ENCODE measurements around the gene PPP1R1A. TPM values are rescaled to one million over a fixed set of nuclear protein-coding genes. Genes with fewer than 3 reads are reported as not detected.

Gene PPP1R1A
- total and polyA plus RNA-seq, 9 of the 15 experiments (the other 6 are each of a cell fraction or from before 2014, with no cell fraction given), result not detected

DNA sequence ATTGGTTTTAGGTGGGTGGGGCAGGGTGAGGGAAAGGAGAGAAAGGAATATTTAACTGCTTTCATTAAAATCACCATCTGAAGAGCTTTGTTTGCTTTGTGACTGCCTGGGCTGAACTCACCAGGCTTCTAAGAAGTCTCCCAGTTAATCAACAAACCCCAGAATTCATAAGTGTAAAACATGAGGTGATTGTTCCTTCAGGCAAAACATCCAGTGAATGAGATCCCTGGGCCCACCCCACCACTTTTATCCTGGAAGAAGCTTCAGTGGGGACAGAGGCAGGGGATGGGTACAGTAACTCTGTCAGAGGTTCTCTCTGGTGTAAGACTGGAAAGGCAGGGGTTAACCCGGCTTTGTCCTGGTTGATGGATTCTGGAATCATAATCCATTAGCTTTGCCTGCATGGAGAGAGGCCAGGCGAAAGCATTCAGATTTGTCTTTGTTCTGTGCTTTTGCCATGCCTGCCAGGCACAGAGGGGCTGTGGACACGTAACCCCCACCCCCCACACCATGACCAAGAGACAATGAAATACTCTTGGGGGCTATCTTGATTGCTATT lies 22.4 kb downstream of the PPP1R1A start:
- FAIRE-seq (no peak), ATAC-seq (no peak)
- POLR2A ChIA-PET, result interaction anchor here (0.6 to 1.3 kb wide), 3 partner anchors 8 to 10 kb away, joined by 3 to 4 read pairs (median 4); no protein-coding TSS in a partner anchor
- no peak for TF ChIP-seq PHF8 (IDR thresholded peaks at IDR 0.05; ENCODE audit: borderline replicate concordance, low read length)
- TF ChIP-seq, protein P1, sequence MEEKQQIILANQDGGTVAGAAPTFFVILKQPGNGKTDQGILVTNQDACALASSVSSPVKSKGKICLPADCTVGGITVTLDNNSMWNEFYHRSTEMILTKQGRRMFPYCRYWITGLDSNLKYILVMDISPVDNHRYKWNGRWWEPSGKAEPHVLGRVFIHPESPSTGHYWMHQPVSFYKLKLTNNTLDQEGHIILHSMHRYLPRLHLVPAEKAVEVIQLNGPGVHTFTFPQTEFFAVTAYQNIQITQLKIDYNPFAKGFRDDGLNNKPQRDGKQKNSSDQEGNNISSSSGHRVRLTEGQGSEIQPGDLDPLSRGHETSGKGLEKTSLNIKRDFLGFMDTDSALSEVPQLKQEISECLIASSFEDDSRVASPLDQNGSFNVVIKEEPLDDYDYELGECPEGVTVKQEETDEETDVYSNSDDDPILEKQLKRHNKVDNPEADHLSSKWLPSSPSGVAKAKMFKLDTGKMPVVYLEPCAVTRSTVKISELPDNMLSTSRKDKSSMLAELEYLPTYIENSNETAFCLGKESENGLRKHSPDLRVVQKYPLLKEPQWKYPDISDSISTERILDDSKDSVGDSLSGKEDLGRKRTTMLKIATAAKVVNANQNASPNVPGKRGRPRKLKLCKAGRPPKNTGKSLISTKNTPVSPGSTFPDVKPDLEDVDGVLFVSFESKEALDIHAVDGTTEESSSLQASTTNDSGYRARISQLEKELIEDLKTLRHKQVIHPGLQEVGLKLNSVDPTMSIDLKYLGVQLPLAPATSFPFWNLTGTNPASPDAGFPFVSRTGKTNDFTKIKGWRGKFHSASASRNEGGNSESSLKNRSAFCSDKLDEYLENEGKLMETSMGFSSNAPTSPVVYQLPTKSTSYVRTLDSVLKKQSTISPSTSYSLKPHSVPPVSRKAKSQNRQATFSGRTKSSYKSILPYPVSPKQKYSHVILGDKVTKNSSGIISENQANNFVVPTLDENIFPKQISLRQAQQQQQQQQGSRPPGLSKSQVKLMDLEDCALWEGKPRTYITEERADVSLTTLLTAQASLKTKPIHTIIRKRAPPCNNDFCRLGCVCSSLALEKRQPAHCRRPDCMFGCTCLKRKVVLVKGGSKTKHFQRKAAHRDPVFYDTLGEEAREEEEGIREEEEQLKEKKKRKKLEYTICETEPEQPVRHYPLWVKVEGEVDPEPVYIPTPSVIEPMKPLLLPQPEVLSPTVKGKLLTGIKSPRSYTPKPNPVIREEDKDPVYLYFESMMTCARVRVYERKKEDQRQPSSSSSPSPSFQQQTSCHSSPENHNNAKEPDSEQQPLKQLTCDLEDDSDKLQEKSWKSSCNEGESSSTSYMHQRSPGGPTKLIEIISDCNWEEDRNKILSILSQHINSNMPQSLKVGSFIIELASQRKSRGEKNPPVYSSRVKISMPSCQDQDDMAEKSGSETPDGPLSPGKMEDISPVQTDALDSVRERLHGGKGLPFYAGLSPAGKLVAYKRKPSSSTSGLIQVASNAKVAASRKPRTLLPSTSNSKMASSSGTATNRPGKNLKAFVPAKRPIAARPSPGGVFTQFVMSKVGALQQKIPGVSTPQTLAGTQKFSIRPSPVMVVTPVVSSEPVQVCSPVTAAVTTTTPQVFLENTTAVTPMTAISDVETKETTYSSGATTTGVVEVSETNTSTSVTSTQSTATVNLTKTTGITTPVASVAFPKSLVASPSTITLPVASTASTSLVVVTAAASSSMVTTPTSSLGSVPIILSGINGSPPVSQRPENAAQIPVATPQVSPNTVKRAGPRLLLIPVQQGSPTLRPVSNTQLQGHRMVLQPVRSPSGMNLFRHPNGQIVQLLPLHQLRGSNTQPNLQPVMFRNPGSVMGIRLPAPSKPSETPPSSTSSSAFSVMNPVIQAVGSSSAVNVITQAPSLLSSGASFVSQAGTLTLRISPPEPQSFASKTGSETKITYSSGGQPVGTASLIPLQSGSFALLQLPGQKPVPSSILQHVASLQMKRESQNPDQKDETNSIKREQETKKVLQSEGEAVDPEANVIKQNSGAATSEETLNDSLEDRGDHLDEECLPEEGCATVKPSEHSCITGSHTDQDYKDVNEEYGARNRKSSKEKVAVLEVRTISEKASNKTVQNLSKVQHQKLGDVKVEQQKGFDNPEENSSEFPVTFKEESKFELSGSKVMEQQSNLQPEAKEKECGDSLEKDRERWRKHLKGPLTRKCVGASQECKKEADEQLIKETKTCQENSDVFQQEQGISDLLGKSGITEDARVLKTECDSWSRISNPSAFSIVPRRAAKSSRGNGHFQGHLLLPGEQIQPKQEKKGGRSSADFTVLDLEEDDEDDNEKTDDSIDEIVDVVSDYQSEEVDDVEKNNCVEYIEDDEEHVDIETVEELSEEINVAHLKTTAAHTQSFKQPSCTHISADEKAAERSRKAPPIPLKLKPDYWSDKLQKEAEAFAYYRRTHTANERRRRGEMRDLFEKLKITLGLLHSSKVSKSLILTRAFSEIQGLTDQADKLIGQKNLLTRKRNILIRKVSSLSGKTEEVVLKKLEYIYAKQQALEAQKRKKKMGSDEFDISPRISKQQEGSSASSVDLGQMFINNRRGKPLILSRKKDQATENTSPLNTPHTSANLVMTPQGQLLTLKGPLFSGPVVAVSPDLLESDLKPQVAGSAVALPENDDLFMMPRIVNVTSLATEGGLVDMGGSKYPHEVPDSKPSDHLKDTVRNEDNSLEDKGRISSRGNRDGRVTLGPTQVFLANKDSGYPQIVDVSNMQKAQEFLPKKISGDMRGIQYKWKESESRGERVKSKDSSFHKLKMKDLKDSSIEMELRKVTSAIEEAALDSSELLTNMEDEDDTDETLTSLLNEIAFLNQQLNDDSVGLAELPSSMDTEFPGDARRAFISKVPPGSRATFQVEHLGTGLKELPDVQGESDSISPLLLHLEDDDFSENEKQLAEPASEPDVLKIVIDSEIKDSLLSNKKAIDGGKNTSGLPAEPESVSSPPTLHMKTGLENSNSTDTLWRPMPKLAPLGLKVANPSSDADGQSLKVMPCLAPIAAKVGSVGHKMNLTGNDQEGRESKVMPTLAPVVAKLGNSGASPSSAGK (IDR thresholded peaks at IDR 0.05), result no peak
- TF ChIP-seq BRF1 (IDR thresholded peaks at IDR 0.05; ENCODE audit: borderline replicate concordance, extremely low read depth, insufficient read length), result no peak
- TF ChIP-seq ZNF347 (CRISPR knock-in tag; IDR thresholded peaks at IDR 0.05; ENCODE audit: low read depth), result no peak
- TF ChIP-seq NEUROD1 (IDR thresholded peaks at IDR 0.05; ENCODE audit: borderline replicate concordance, low read depth, low read length, partially characterized antibody), result no peak
- TF ChIP-seq, protein P2, sequence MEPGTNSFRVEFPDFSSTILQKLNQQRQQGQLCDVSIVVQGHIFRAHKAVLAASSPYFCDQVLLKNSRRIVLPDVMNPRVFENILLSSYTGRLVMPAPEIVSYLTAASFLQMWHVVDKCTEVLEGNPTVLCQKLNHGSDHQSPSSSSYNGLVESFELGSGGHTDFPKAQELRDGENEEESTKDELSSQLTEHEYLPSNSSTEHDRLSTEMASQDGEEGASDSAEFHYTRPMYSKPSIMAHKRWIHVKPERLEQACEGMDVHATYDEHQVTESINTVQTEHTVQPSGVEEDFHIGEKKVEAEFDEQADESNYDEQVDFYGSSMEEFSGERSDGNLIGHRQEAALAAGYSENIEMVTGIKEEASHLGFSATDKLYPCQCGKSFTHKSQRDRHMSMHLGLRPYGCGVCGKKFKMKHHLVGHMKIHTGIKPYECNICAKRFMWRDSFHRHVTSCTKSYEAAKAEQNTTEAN (CRISPR knock-in tag; IDR thresholded peaks at IDR 0.05), result no peak
- no peak for TF ChIP-seq MCM7 (IDR thresholded peaks at IDR 0.05)

More for the DNA sequence above, 22.4 kb downstream of the PPP1R1A start:
- Histone ChIP-seq H3K27me3 (ENCODE audit: control insufficient read depth in 2 of 2, insufficient read depth in 2 of 2, low read length in 2 of 2) (peaks cover 18 to 29% of the 10 kb centered on the region in 2 experiments; a peak in 4 of 5 replicates), H2AFZ (ENCODE audit: low read depth, low read length) (no peak overlapping the region), H3K9me3 (replicated peaks; ENCODE audit: control insufficient read depth, insufficient read depth, low read depth, low read length) (no peaks in the 10 kb centered on the region), H3K36me3 (ENCODE audit: control insufficient read depth, insufficient read depth, low read length) (no peaks in the 10 kb centered on the region), H3K9me1 (ENCODE audit: control insufficient read depth, insufficient read depth, low read length) (no peaks in the 10 kb centered on the region), H3K4me1 (replicated peaks in 1 of 2; ENCODE audit: control insufficient read depth in 2 of 2, insufficient read depth in 2 of 2, low read length in 2 of 2) (peaks cover 2 to 3% of the 10 kb centered on the region in 2 experiments), H3K9ac (ENCODE audit: insufficient read depth in 1 of 2, low read depth in 2 of 2, low read length in 2 of 2) (no peak overlapping the region), H3K4me2 (ENCODE audit: insufficient read depth, low read length) (no peak overlapping the region), H3K27ac (ENCODE audit: extremely low read depth, low read depth, low read length) (no peak overlapping the region), H3K4me3 (no peak overlapping the region), H3K79me2 (ENCODE audit: control insufficient read depth, insufficient read depth, low read length) (no peaks in the 10 kb centered on the region), H4K20me1 (replicated peaks; ENCODE audit: control insufficient read depth, insufficient read depth, low read length) (0 out of 2 replicates have a peak, but pooled peaks cover 4% of the 10 kb centered on the region)
- intact Hi-C loops (cut with micrococcal nuclease), result no loop called here
- CTCF ChIA-PET (ENCODE audit: low intra/inter-chr PET ratio), result no interaction called here
- BruUV-seq (replicated peaks), result no TSS peak
- in situ Hi-C loops (cut with MboI), result no loop called here
- DNase-seq (ENCODE audit: extremely low read depth in 1 of 4, low spot score in 3 of 4), result no peak
- 4% methylated on average over 3 of the region's 3 CpGs for WGBS (ENCODE audit: insufficient coverage, low coverage, missing lambda C conversion rate)
